ENCODE results near the gene DBN1. TPM values are rescaled to one million over a fixed set of nuclear protein-coding genes. Genes with fewer than 3 reads are reported as not detected.

Gene DBN1
- total RNA-seq, 1 donor from 2014 or later: 371 TPM

- Histone ChIP-seq H4K20me1 (ENCODE audit: insufficient read depth, low read length) (peaks cover 44% of the 10 kb centered on the region), H3K4me1 (ENCODE audit: insufficient read depth, low read length) (peaks cover 8% of the 10 kb centered on the region), H2AFZ (ENCODE audit: low read depth, low read length) (no peak overlapping the region), H3K79me2 (ENCODE audit: insufficient read depth, low read length) (peaks cover 38% of the 10 kb centered on the region), H3K36me3 (ENCODE audit: insufficient read depth, low read length) (peaks cover 4% of the 10 kb centered on the region), H3K27me3 (ENCODE audit: insufficient read depth, low read length) (no peaks in the 10 kb centered on the region), H3K9me3 (ENCODE audit: insufficient read depth, low read depth, low read length) (no peaks in the 10 kb centered on the region), H3K9ac (ENCODE audit: low read length) (no peak overlapping the region), H3K4me2 (ENCODE audit: low read length) (no peak overlapping the region), H3K4me3 (ENCODE audit: insufficient read depth, low read depth, low read length) (no peak overlapping the region), H3K27ac (ENCODE audit: low read depth, low read length) (no peak overlapping the region)
- Mint-ChIP-seq H3K4me3 (ENCODE audit: unreplicated experiment) (no peak overlapping the region), H3K36me3 (ENCODE audit: low read depth, unreplicated experiment) (peaks cover 9% of the 10 kb centered on the region), H3K27me3 (ENCODE audit: low read depth, unreplicated experiment) (no peaks in the 10 kb centered on the region), H3K9me3 (ENCODE audit: unreplicated experiment) (no peaks in the 10 kb centered on the region), H3K4me1 (ENCODE audit: low read depth, unreplicated experiment) (peaks cover 9% of the 10 kb centered on the region), H3K27ac (ENCODE audit: unreplicated experiment) (no peak overlapping the region)
- DNase-seq (ENCODE audit: low read depth) (no peak), FAIRE-seq (no peak)
- TF ChIP-seq CTCF (IDR thresholded peaks at IDR 0.05; ENCODE audit: insufficient read depth, low read depth, low read length) (no peak), EZH2 (IDR thresholded peaks at IDR 0.05; ENCODE audit: insufficient read depth, low read length) (no peak)
Measured at GRCh38 chr5:177431317-177432142, 41.9 kb downstream of the DBN1 start.

- peaks cover 8% of the 10 kb centered on the region for H3K36me3 Mint-ChIP-seq (ENCODE audit: low read depth, unreplicated experiment)
Measured at GRCh38 chr5:177430972-177431316, 42.5 kb downstream of the DBN1 start.

More at GRCh38 chr5:177430972-177431316, 42.5 kb downstream of the DBN1 start:
- no peaks in the 10 kb centered on the region for H3K9me3 Mint-ChIP-seq (ENCODE audit: unreplicated experiment)
- Histone ChIP-seq H3K27ac (ENCODE audit: low read depth, low read length) (no peak overlapping the region), H3K4me2 (ENCODE audit: low read length) (no peak overlapping the region), H3K27me3 (ENCODE audit: insufficient read depth, low read length) (no peaks in the 10 kb centered on the region), H3K79me2 (ENCODE audit: insufficient read depth, low read length) (peaks cover 38% of the 10 kb centered on the region), H3K9me3 (ENCODE audit: insufficient read depth, low read depth, low read length) (no peaks in the 10 kb centered on the region), H3K4me3 (ENCODE audit: insufficient read depth, low read depth, low read length) (no peak overlapping the region), H3K9ac (ENCODE audit: low read length) (no peak overlapping the region), H3K36me3 (ENCODE audit: insufficient read depth, low read length) (peaks cover 4% of the 10 kb centered on the region), H2AFZ (ENCODE audit: low read depth, low read length) (no peak overlapping the region), H4K20me1 (ENCODE audit: insufficient read depth, low read length) (peaks cover 44% of the 10 kb centered on the region), H3K4me1 (ENCODE audit: insufficient read depth, low read length) (peaks cover 8% of the 10 kb centered on the region)
- H3K4me3 Mint-ChIP-seq (ENCODE audit: unreplicated experiment): no peak overlapping the region
- H3K27ac Mint-ChIP-seq (ENCODE audit: unreplicated experiment): no peak overlapping the region
- peaks cover 9% of the 10 kb centered on the region for H3K4me1 Mint-ChIP-seq (ENCODE audit: low read depth, unreplicated experiment)
- DNase-seq (ENCODE audit: low read depth): no peak
- TF ChIP-seq EZH2 (IDR thresholded peaks at IDR 0.05; ENCODE audit: insufficient read depth, low read length) (no peak), CTCF (IDR thresholded peaks at IDR 0.05; ENCODE audit: insufficient read depth, low read depth, low read length) (no peak)
- FAIRE-seq: no peak
- H3K27me3 Mint-ChIP-seq (ENCODE audit: low read depth, unreplicated experiment): no peaks in the 10 kb centered on the region

All from astrocyte (in vitro differentiated cells and primary cell).